ENCODE measurements around the gene SREK1IP1.

- TF ChIP-seq SP1 (IDR thresholded peaks at IDR 0.05) (no peak), FOXM1 (IDR thresholded peaks at IDR 0.05; ENCODE audit: borderline replicate concordance) (no peak), ZNF384 (IDR thresholded peaks at IDR 0.05) (no peak), LEF1 (IDR thresholded peaks at IDR 0.05; ENCODE audit: borderline replicate concordance) (no peak), ARNT (IDR thresholded peaks at IDR 0.05) (no peak)
These were observed 32.4 kb upstream of the SREK1IP1 start for GRCh38 chr5:64800926-64801325.

All from HEK293T (cell line).